Stimulated activated naive CD8-positive, alpha-beta T cell treated with anti-CD3 and anti-CD28 coated beads, Interleukin-15, Interleukin-2, amounts not matched to agents 100 U/mL and 50 U/mL, for 24 hours (primary cell): ENCODE results near the gene OSBPL1A.
A peak's percentile ranks its signal among the peaks of the same experiment; 100 is the strongest.

Experiments used
- ATAC-seq: fragments of 150-1000 bp; cut with Tn5 transposase; one replicate; pipeline ENCODE4 v1.10.0; 2021
- DNase-seq: peaks from one replicate; pipeline ENCODE4 v3.0.0; 2021

Gene OSBPL1A

GRCh38 chr18:24219561-24220317, 177.9 kb downstream of the OSBPL1A start:
- DNase-seq: no peak
- ATAC-seq: no peak

DNA sequence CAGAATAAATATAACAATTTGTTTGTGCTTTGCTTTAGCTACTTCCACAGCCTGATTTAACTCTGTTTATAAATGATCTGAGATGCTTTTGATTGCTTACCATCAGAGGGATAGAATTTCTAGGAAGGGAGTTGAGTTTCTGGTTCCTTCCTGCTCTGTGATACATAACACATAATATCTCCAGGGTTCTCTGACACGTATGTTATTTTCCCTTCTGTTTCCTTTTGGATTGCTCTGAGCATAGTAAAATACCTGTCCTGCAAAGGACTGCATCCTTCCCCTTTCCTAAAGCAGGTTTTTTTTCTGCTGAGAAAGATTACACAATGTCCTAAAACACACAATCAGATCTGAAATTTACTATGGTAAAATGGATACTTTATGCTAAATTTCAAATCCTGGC, 182.7 kb downstream of the OSBPL1A start:
- DNase-seq (no peak), ATAC-seq (no peak)

DNA sequence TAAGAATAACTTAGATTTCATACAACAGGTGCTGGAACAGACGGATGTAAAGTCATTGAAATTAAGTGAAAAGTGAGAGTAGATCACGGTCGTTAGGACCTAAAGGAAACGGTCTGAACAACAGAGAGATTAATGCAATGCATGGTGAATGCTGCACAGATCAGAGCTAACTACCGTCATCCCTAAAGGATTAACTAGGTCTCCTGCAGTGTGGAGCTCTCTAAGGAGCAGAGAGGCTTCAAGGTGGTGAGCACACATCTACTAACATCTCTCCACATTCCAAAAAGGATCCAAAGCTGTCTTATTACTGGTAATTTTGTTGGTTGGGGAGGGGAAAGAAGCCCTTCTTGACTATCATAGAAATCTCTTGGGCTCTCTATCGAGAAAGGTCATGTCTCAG, 183.5 kb downstream of the OSBPL1A start:
- no peak for DNase-seq
- no peak for ATAC-seq

DNA sequence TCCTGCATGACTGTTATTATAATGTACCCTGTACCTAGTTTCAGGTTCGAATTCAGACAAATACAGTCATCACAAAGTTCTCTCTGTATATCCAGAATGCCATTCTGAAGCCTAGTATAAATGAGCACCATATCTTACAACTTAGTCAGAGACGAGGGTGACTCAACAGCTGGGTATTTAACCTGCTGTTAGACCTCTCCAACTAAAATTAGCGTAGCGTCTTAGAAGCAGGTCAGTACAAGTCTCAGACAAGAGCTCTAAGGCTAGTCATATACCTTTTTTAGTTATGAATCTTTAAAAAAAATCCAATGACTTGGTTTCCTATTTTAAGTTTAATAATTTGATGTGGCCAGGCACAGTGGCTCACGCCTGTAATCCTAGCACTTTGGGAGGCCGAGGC, 184.7 kb downstream of the OSBPL1A start:
- DNase-seq (no peak), ATAC-seq (no peak)

DNA sequence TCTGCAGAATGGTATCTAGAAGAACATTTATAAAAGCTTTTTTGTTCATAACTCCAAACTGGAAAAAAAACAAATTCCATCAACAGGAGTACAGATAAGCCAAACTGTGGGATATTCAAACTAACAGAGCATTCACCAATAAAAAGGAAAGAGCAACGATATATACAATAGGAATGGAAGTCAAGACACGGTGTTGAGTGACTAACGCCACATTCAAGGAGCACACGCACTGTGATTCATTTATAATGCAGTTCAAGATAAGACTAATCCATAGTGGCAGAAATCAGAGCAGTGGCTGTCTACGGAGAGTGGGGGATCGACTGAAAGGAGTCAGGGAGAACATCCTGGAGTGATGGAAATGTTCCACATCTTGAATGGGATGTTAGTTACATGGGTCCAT, 188.1 kb downstream of the OSBPL1A start:
- ATAC-seq (no peak), DNase-seq (no peak)

GRCh38 chr18:24208270-24209035, 189.2 kb downstream of the OSBPL1A start:
- DNase-seq (no peak), ATAC-seq (peak; percentile 19)

DNA sequence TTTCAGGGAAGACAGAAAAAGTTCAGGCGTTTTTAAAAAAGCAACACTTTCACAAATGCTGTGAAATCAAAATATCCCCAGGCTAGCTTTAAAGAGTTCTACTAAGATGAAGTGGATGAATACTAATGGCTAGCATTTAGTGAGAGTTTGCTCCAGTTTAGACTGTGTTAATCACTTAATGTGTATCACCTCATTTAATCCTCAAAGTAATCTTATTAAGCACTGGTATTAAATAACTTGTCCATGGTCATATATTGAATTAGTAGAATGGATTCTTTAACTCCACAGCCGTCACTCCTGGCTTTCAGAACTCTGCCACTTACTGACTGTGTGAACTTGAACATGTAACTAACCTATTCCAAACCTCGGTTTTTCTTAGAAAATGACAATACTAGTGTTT, 192.7 kb downstream of the OSBPL1A start:
- no peak for ATAC-seq

DNA sequence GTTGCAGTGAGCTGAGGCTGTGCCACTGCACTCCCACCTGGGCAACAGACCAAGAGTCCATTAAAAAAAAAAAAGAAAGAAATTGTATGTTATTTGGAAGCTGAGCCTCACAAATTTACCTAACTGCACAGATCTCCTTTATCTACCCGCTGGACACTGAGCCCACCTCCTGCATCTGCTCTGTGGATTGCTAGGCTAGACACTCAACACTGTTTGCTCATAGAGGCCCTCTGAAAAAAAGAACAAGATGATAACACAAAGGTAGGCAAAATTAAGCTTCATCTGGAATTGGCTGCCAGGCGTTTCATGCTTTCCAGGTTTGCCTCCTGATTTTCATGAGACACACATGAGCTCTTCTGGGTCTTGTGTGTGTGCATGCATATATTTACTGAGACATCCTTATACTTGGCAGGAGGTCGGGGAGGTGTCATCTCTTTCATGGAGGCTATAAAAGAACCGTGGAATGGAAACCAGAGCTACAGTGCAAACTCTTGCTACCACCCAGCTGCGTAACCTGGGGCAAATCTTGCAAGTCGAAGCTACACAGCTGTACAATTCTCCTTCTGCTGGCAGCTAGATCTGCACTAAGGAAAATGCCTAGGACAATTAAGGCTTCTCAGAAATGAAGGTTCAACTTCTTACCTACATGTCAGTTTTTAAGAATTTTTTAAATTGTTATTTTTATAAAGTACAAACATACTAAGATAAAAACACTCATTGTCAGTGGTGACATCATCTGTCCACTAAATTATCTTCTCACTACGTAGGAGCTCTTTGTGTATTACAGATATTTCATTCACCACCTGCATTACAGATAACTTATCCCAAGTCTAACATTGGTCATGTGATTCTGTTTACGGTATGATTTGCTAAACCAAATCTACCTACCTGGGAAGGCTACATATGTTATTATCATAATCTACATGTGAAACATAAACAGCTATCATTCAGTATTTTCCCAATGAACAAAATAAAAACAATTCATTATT, 195.6 kb downstream of the OSBPL1A start:
- no peak for DNase-seq
- no peak for ATAC-seq

More for the DNA sequence above, 192.7 kb downstream of the OSBPL1A start:
- no peak for DNase-seq

GRCh38 chr18:24200494-24201290, 196.9 kb downstream of the OSBPL1A start:
- DNase-seq (no peak), ATAC-seq (no peak)

- no peak for ATAC-seq
Measured at GRCh38 chr18:24199372-24199962, 198.2 kb downstream of the OSBPL1A start.

DNA sequence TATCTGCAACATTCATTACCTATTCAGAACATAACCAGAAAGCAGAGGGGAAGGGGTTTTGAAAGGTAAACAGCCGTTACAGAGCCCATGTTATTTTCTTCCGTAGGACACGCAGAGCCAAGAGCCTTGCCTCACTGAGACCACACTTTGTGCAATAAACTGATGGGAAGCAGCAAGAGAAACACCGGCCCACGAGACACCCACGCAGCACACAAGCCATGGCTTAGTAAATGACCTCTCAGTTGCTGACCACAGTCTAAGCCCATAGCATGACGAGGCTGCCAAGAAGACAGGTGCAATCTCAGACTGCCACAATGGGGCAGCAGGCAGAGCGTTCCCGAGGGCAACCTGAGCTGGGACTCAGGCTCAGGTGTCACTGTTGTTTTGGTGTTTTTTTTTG, 199.2 kb downstream of the OSBPL1A start:
- ATAC-seq (no peak), DNase-seq (no peak)

More at GRCh38 chr18:24199372-24199962, 198.2 kb downstream of the OSBPL1A start:
- DNase-seq: no peak

DNA sequence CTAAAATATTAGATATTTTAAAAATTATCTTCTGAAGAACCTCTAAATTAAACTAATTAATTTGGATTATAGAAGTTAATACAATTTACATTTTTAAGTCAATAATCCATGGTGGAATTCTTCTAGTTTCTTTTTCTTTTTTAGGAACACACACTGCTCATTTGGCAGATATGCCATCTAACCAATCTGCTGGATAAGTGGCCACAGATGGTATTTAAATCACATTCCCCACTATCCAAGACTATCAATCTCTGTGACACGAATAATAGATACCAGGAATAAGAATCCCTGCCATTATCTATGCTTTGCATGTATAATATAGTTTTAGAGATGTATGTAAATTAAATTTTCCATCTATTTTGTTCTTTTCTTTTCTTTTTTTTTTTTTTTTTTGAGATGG, 200.2 kb downstream of the OSBPL1A start:
- DNase-seq (no peak), ATAC-seq (no peak)

DNA sequence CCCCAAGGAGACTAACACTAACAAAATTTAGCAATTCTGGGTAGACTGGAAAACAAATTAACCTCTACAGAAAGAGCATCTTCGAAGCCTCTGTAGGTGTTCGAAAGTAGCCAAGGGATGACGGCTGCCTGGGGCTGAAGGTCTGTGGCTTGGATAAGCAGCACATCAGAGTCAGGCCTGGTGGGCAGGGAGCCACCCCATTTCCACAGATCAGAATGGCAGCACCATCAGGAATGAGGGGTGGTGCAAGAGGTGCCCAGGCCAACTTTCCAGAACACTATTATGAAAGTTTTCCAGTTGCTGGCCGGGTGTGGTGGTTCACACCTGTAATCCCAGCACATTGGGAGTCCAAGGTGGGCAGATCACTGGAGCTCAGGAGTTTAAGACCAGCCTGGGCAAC, 200.9 kb downstream of the OSBPL1A start:
- DNase-seq: no peak
- no peak for ATAC-seq

DNA sequence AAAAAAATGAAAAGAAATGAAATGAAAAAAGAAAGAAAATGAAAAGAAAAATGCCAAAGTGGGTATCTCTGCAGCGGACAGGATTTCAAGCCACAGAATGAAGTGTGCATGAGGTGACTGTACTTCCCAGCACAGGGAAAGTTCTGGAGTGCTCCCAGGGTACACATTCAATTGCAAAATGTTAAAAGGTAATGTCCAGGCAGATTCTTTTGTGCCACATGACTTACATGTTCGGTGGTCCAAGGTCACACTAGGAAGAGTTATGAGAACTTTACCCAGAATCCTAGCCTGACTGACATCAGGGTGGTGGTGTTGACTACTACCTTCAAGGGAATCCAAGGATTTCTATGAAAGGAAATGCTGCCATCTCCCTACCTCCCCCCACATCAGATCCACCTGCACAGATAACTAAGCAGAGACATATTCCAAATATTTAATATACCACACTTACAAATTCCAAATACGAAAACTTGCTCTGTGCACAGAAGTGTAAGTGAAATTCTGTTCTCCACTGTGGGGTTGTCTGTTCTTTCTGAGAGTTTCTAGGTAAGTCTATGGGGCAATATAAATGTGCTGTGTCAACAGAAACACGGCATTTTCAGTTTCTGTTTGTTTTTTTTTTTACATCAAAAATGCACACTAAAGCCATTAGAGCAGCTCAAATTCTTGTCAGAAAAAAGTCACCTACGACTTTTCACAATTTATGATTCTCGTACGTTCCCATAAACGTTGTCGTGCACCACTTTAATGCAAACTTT, 202.1 kb downstream of the OSBPL1A start:
- DNase-seq (no peak), ATAC-seq (no peak)

GRCh38 chr18:24190590-24190989, 207.0 kb downstream of the OSBPL1A start:
- no peak for DNase-seq

DNA sequence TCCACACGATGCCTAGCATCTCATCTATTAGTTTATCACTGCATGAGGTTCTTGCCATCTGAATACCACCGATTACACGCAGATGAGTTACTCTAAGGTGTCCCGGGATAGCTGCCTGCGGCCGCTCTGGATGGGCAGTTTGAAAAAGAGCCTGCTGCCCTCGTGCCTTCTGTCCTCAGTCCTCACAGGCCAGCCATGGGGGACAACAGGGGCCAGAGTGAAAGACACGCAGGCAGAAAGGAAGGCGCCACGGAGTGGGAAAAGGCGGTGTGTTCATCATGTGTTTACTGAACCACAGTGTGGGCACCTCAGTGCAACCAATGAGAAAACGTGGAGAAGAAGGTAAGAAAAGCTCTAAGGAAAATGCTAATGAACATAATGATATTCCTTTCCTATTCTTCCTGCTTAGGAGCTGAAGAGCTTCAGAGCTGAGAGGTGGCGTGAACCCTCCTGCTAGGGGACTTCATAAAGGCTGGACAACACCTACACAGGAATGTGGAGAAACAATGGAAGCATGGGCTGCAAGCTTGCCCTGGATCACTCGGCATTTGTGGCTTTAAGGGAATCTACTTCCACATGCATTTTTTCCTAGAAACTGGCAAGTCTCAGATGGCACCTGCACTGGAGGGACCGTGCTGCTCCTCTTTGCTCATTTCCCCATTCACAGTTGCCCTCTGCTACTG, 207.8 kb downstream of the OSBPL1A start:
- no peak for DNase-seq
- ATAC-seq: no peak

More at GRCh38 chr18:24190590-24190989, 207.0 kb downstream of the OSBPL1A start:
- ATAC-seq: no peak

- DNase-seq (no peak), ATAC-seq (no peak)
Measured at GRCh38 chr18:24189007-24189528, 208.6 kb downstream of the OSBPL1A start.

DNA sequence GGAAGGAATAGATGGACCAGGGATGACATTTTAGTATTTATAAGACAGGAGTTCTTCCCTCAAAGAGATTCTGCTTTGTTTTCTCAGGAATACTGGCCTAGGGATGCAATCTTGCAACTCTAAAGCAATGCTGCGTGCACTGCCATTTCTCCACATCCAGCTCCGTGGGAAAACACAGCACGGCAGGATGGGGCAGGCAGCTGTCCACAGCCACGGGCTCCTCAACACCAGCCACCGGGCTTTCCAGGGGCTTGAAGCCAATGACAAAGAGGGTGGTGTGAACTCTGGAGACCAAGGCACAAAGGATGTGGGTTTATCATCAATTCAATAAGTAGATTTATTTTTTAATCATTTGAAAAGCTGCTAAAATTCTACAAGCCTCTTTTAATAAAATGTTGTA, 209.5 kb downstream of the OSBPL1A start:
- DNase-seq: no peak
- no peak for ATAC-seq

DNA sequence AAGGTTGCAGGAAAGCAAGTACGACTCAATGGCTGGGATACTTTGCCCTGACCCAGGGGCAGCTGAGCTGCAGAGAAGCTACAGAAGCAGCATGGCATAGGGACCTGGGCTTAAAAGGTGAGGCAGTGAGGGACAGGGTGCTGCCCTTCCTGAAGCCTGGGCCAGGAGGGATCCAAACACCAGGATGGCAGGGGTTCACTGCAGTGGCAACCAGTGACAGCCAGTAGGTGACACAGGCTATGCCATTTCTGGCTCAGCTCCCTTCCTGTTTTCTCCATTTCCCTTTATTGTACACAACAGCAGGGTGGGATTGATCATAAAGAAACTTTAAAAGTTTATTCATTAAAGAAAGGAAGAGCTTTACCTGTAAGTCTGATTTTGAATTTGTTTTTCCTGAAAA, 209.9 kb downstream of the OSBPL1A start:
- ATAC-seq (no peak), DNase-seq (no peak)

GRCh38 chr18:24187049-24187448, 210.6 kb downstream of the OSBPL1A start:
- ATAC-seq (no peak), DNase-seq (no peak)
